Lower lobe of right lung (tissue), 2 donors: Measurements from ENCODE around the gene FCMR. TPM values are rescaled to one million over a fixed set of nuclear protein-coding genes. Genes with fewer than 3 reads are reported as not detected.

ENCODE experiments used
- ATAC-seq, 2 donors: fragments of 200-7000 bp; cut with Tn5 transposase; one replicate each; pipeline ENCODE4 v1.9.1; 2020 to 2022; ENCODE audit warnings: mild to moderate bottlenecking in 2 of 2, moderate library complexity in 2 of 2
- DNase-seq: peaks from one replicate; pipeline ENCODE4 v3.0.0-alpha.2; 2020
- H3K27ac ChIP-seq: fragments of 200-600 bp; one replicate; pipeline ENCODE4 v1.8.0; 2022
- H3K27me3 ChIP-seq: fragments of 200-600 bp; one replicate; pipeline ENCODE4 v1.8.0; 2022; ENCODE audit warnings: low read depth
- H3K36me3 ChIP-seq: fragments of 200-600 bp; one replicate; pipeline ENCODE4 v1.8.0; 2022; ENCODE audit warnings: mild to moderate bottlenecking
- H3K4me1 ChIP-seq: fragments of 200-600 bp; one replicate; pipeline ENCODE4 v1.8.0; 2022
- H3K4me3 ChIP-seq: fragments of 200-600 bp; one replicate; pipeline ENCODE4 v1.8.0; 2022; ENCODE audit warnings: mild to moderate bottlenecking
- H3K9me3 ChIP-seq: fragments of 200-600 bp; one replicate; pipeline ENCODE4 v1.8.0; 2022
- CTCF ChIP-seq: fragments of 200-600 bp; IDR thresholded peaks from one replicate; pipeline ENCODE4 v1.8.0; 2022; ENCODE audit warnings: antibody characterized with exemption, mild to moderate bottlenecking
- intact Hi-C: fragments of 100-400 bp; cut with DNase I; formaldehyde crosslinking; loops from one replicate; pipeline ENCODE4 v1.11.0; 2022
- total RNA-seq: library from RNA; stranded (reverse); fragmentation: NEBNext Ultra II Directional; extraction: Animal tissue kit (Norgen Biotek cat#: 25700); gene quantifications from one replicate; pipeline ENCODE4 v1.2.1, GENCODE V29; 2021
- donor health status: DM: no; HTN: yes; CAD: no; lungs with severe emphysema.

FCMR gene
- total RNA-seq, 1 donor from 2014 or later: 6.8 TPM

- Histone ChIP-seq H3K4me3 (no peak overlapping the region), H3K27ac (no peak overlapping the region), H3K4me1 (no peaks in the 10 kb centered on the region), H3K36me3 (no peaks in the 10 kb centered on the region), H3K9me3 (no peaks in the 10 kb centered on the region), H3K27me3 (peaks cover 3% of the 10 kb centered on the region)
- TF ChIP-seq CTCF: no peak
- intact Hi-C loops: no loop called here
- ATAC-seq: no peak
- no peak for DNase-seq
These were observed 39.1 kb upstream of the FCMR start for GRCh38 chr1:206960676-206961386.

- Histone ChIP-seq H3K4me3 (no peak overlapping the region), H3K9me3 (no peaks in the 10 kb centered on the region), H3K4me1 (peaks cover 15% of the 10 kb centered on the region), H3K27me3 (peaks cover 3% of the 10 kb centered on the region), H3K36me3 (no peaks in the 10 kb centered on the region), H3K27ac (no peak overlapping the region)
- TF ChIP-seq CTCF: no peak
- no peak for DNase-seq
- intact Hi-C loops: no loop called here
- ATAC-seq: no peak
These were observed 36.4 kb upstream of the FCMR start for GRCh38 chr1:206958144-206958543.

- H3K4me1 ChIP-seq: peaks cover 18% of the 10 kb centered on the region
- intact Hi-C loops: no loop called here
- DNase-seq: no peak
- no peak for ATAC-seq
- H3K36me3 ChIP-seq: no peaks in the 10 kb centered on the region
- no peak overlapping the region for H3K4me3 ChIP-seq
- H3K27me3 ChIP-seq: peaks cover 3% of the 10 kb centered on the region
- no peak for TF ChIP-seq CTCF
- H3K9me3 ChIP-seq: no peaks in the 10 kb centered on the region
- H3K27ac ChIP-seq: no peak overlapping the region
These were observed 35.9 kb upstream of the FCMR start for GRCh38 chr1:206957639-206958038.

GRCh38 chr1:206955476-206956451, 34.0 kb upstream of the FCMR start:
- ATAC-seq (peak; percentile 61 to 72), DNase-seq (no peak)
- H3K27ac ChIP-seq: no peak overlapping the region
- no peak overlapping the region for H3K4me3 ChIP-seq
- TF ChIP-seq CTCF: no peak
- intact Hi-C loops: no loop called here
- no peaks in the 10 kb centered on the region for H3K9me3 ChIP-seq
- H3K27me3 ChIP-seq: peaks cover 3% of the 10 kb centered on the region
- H3K4me1 ChIP-seq: peaks cover 28% of the 10 kb centered on the region
- H3K36me3 ChIP-seq: no peaks in the 10 kb centered on the region

GRCh38 chr1:206954459-206955342, 33.0 kb upstream of the FCMR start:
- peak overlapping the region; percentile 58 for H3K27ac ChIP-seq
- peak in 1 of 2 donors; percentile 43 for ATAC-seq
- DNase-seq: no peak
- H3K36me3 ChIP-seq: no peaks in the 10 kb centered on the region
- H3K9me3 ChIP-seq: no peaks in the 10 kb centered on the region
- H3K4me1 ChIP-seq: peaks cover 28% of the 10 kb centered on the region
- no peaks in the 10 kb centered on the region for H3K27me3 ChIP-seq
- TF ChIP-seq CTCF: no peak
- H3K4me3 ChIP-seq: no peak overlapping the region
- intact Hi-C loops: no loop called here
